SU-DHL-6 (cell line): Measurements from ENCODE around the gene CREBZF.

ENCODE experiments used
- CTCF ChIP-seq: fragments of 200-600 bp; sonication (generic); IDR thresholded peaks from one replicate; pipeline ENCODE4 v1.5.1; 2017; ENCODE audit warnings: antibody characterized with exemption, mild to moderate bottlenecking, low read length, moderate library complexity; ENCODE audit not compliant: insufficient read depth, poor library complexity, severe bottlenecking
- EZH2phosphoT487 ChIP-seq: fragments of 200-600 bp; sonication (generic), shearing (Covaris generic); conservative IDR thresholded peaks from 2 replicates; pipeline ENCODE4 v1.6.1; 2018; ENCODE audit warnings: mild to moderate bottlenecking, antibody characterized with exemption, low read length, moderate library complexity, mixed read lengths

- no peak for TF ChIP-seq CTCF
- TF ChIP-seq EZH2phosphoT487: no peak
Measured at GRCh38 chr11:85634747-85635146, 30.2 kb downstream of the CREBZF start.
